ENCODE measurements around the gene PCSK7.

DNA sequence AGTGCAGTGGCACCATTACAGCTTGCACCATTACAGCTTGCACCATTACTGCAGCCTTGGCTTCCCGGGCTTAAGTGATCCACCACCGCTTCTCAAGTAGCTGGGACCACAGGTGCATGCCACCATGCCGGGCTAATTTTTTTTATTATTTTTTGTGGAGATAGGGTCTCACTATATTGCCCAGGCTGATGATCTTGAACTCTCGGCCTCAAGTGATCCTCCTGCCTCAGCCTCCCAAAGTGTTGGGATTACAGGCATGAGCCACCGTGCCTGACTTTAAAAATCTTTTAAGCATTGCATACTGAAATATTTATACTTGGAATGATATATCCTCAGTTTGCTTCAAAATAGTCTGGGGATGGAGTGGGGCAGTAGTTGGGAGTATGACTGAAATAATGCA lies 77.4 kb downstream of the PCSK7 start:
- TF ChIP-seq POLR2AphosphoS5 (IDR thresholded peaks at IDR 0.05; ENCODE audit: borderline replicate concordance, low read depth, low read length) (no peak), EZH2 (IDR thresholded peaks at IDR 0.05) (no peak)
